ENCODE measurements around the gene TMEM63B.
A peak's percentile ranks its signal among the peaks of the same experiment; 100 is the strongest.

Gene TMEM63B

GRCh38 chr6:44162876-44163625 lies 35.7 kb downstream of the TMEM63B start:
- Histone ChIP-seq H3K4me3 (ENCODE audit: low read depth, low read length) (no peak overlapping the region), H3K36me3 (ENCODE audit: control insufficient read depth, insufficient read depth, low read length) (no peaks in the 10 kb centered on the region), H3K27ac (ENCODE audit: low read depth, low read length) (no peak overlapping the region), H3K27me3 (ENCODE audit: control insufficient read depth, insufficient read depth, low read length) (no peaks in the 10 kb centered on the region), H3K4me1 (ENCODE audit: control insufficient read depth, insufficient read depth, low read length) (peaks cover 14% of the 10 kb centered on the region), H3K9ac (ENCODE audit: low read depth, low read length) (no peak overlapping the region), H3K9me3 (ENCODE audit: control insufficient read depth, insufficient read depth, low read length) (no peaks in the 10 kb centered on the region)

GRCh38 chr6:44166116-44166515 lies 38.8 kb downstream of the TMEM63B start:
- Histone ChIP-seq H3K4me1 (ENCODE audit: control insufficient read depth, insufficient read depth, low read length) (peaks cover 14% of the 10 kb centered on the region), H3K4me3 (ENCODE audit: low read depth, low read length) (no peak overlapping the region), H3K9me3 (ENCODE audit: control insufficient read depth, insufficient read depth, low read length) (no peaks in the 10 kb centered on the region), H3K9ac (ENCODE audit: low read depth, low read length) (0 out of 2 replicates have a peak overlapping the region, but pooled peaks have one; percentile 28), H3K36me3 (ENCODE audit: control insufficient read depth, insufficient read depth, low read length) (no peaks in the 10 kb centered on the region), H3K27ac (ENCODE audit: low read depth, low read length) (no peak overlapping the region), H3K27me3 (ENCODE audit: control insufficient read depth, insufficient read depth, low read length) (no peaks in the 10 kb centered on the region)

GRCh38 chr6:44166591-44167184 lies 39.3 kb downstream of the TMEM63B start:
- H3K4me3 ChIP-seq (ENCODE audit: low read depth, low read length) = no peak overlapping the region
- no peaks in the 10 kb centered on the region for H3K36me3 ChIP-seq (ENCODE audit: control insufficient read depth, insufficient read depth, low read length)
- no peaks in the 10 kb centered on the region for H3K9me3 ChIP-seq (ENCODE audit: control insufficient read depth, insufficient read depth, low read length)
- peaks cover 14% of the 10 kb centered on the region for H3K4me1 ChIP-seq (ENCODE audit: control insufficient read depth, insufficient read depth, low read length)
- H3K27me3 ChIP-seq (ENCODE audit: control insufficient read depth, insufficient read depth, low read length) = no peaks in the 10 kb centered on the region
- peak overlapping the region; percentile 59 for H3K27ac ChIP-seq (ENCODE audit: low read depth, low read length)
- no peak overlapping the region for H3K9ac ChIP-seq (ENCODE audit: low read depth, low read length)

- H3K36me3 ChIP-seq (ENCODE audit: control insufficient read depth, insufficient read depth, low read length) = no peaks in the 10 kb centered on the region
- no peak overlapping the region for H3K9ac ChIP-seq (ENCODE audit: low read depth, low read length)
- no peak overlapping the region for H3K27ac ChIP-seq (ENCODE audit: low read depth, low read length)
- peaks cover 14% of the 10 kb centered on the region for H3K4me1 ChIP-seq (ENCODE audit: control insufficient read depth, insufficient read depth, low read length)
- no peaks in the 10 kb centered on the region for H3K9me3 ChIP-seq (ENCODE audit: control insufficient read depth, insufficient read depth, low read length)
- H3K4me3 ChIP-seq (ENCODE audit: low read depth, low read length) = no peak overlapping the region
- no peaks in the 10 kb centered on the region for H3K27me3 ChIP-seq (ENCODE audit: control insufficient read depth, insufficient read depth, low read length)
These were observed 40.2 kb downstream of the TMEM63B start for GRCh38 chr6:44167567-44167966.

GRCh38 chr6:44169154-44169553 lies 41.8 kb downstream of the TMEM63B start:
- Histone ChIP-seq H3K4me1 (ENCODE audit: control insufficient read depth, insufficient read depth, low read length) (peaks cover 14% of the 10 kb centered on the region), H3K4me3 (ENCODE audit: low read depth, low read length) (no peak overlapping the region)

GRCh38 chr6:44169886-44170570 lies 42.7 kb downstream of the TMEM63B start:
- Histone ChIP-seq H3K4me3 (ENCODE audit: low read depth, low read length) (no peak overlapping the region), H3K27ac (ENCODE audit: low read depth, low read length) (no peak overlapping the region)

More at GRCh38 chr6:44169154-44169553, 41.8 kb downstream of the TMEM63B start:
- Histone ChIP-seq H3K27ac (ENCODE audit: low read depth, low read length) (no peak overlapping the region), H3K9ac (ENCODE audit: low read depth, low read length) (no peak overlapping the region), H3K9me3 (ENCODE audit: control insufficient read depth, insufficient read depth, low read length) (no peaks in the 10 kb centered on the region), H3K27me3 (ENCODE audit: control insufficient read depth, insufficient read depth, low read length) (no peaks in the 10 kb centered on the region), H3K36me3 (ENCODE audit: control insufficient read depth, insufficient read depth, low read length) (no peaks in the 10 kb centered on the region)

GRCh38 chr6:44171899-44172546 lies 44.7 kb downstream of the TMEM63B start:
- Histone ChIP-seq H3K27ac (ENCODE audit: low read depth, low read length) (no peak overlapping the region), H3K36me3 (ENCODE audit: control insufficient read depth, insufficient read depth, low read length) (no peaks in the 10 kb centered on the region), H3K27me3 (ENCODE audit: control insufficient read depth, insufficient read depth, low read length) (no peaks in the 10 kb centered on the region), H3K4me3 (ENCODE audit: low read depth, low read length) (no peak overlapping the region), H3K9me3 (ENCODE audit: control insufficient read depth, insufficient read depth, low read length) (no peaks in the 10 kb centered on the region), H3K4me1 (ENCODE audit: control insufficient read depth, insufficient read depth, low read length) (peaks cover under 1% of the 10 kb centered on the region; the same call in 1 of the 2 replicates), H3K9ac (ENCODE audit: low read depth, low read length) (no peak overlapping the region)

More at GRCh38 chr6:44169886-44170570, 42.7 kb downstream of the TMEM63B start:
- Histone ChIP-seq H3K36me3 (ENCODE audit: control insufficient read depth, insufficient read depth, low read length) (no peaks in the 10 kb centered on the region), H3K9ac (ENCODE audit: low read depth, low read length) (no peak overlapping the region), H3K9me3 (ENCODE audit: control insufficient read depth, insufficient read depth, low read length) (no peaks in the 10 kb centered on the region), H3K27me3 (ENCODE audit: control insufficient read depth, insufficient read depth, low read length) (no peaks in the 10 kb centered on the region), H3K4me1 (ENCODE audit: control insufficient read depth, insufficient read depth, low read length) (peaks cover 14% of the 10 kb centered on the region)

- H3K27me3 ChIP-seq (ENCODE audit: control insufficient read depth, insufficient read depth, low read length) = no peaks in the 10 kb centered on the region
- no peak overlapping the region for H3K9ac ChIP-seq (ENCODE audit: low read depth, low read length)
- H3K9me3 ChIP-seq (ENCODE audit: control insufficient read depth, insufficient read depth, low read length) = no peaks in the 10 kb centered on the region
- H3K4me3 ChIP-seq (ENCODE audit: low read depth, low read length) = no peak overlapping the region
- no peaks in the 10 kb centered on the region for H3K36me3 ChIP-seq (ENCODE audit: control insufficient read depth, insufficient read depth, low read length)
- no peaks in the 10 kb centered on the region for H3K4me1 ChIP-seq (ENCODE audit: control insufficient read depth, insufficient read depth, low read length)
- H3K27ac ChIP-seq (ENCODE audit: low read depth, low read length) = no peak overlapping the region
These were observed 45.6 kb downstream of the TMEM63B start for GRCh38 chr6:44172731-44173500.

- no peak overlapping the region for H3K9ac ChIP-seq (ENCODE audit: low read depth, low read length)
- no peaks in the 10 kb centered on the region for H3K27me3 ChIP-seq (ENCODE audit: control insufficient read depth, insufficient read depth, low read length)
- H3K4me1 ChIP-seq (ENCODE audit: control insufficient read depth, insufficient read depth, low read length) = no peaks in the 10 kb centered on the region
- no peak overlapping the region for H3K4me3 ChIP-seq (ENCODE audit: low read depth, low read length)
- H3K9me3 ChIP-seq (ENCODE audit: control insufficient read depth, insufficient read depth, low read length) = no peaks in the 10 kb centered on the region
- H3K36me3 ChIP-seq (ENCODE audit: control insufficient read depth, insufficient read depth, low read length) = no peaks in the 10 kb centered on the region
- H3K27ac ChIP-seq (ENCODE audit: low read depth, low read length) = no peak overlapping the region
These were observed 48.9 kb downstream of the TMEM63B start for GRCh38 chr6:44176130-44176761.
